GM06990 (cell line): ENCODE measurements around the gene GSS.

Source experiments
- DNase-seq: peaks from one replicate; pipeline ENCODE4 v3.0.0-alpha.2; 2011; ENCODE audit not compliant: insufficient read length; ENCODE audit errors: extremely low read depth
- H3K27me3 ChIP-seq: replicated peaks from 2 replicates; pipeline ENCODE4 v1.6.0; 2011; ENCODE audit warnings: low read length; ENCODE audit not compliant: control insufficient read depth, insufficient read depth
- H3K36me3 ChIP-seq: 2 replicates; pipeline ENCODE4 v1.5.1; 2011; ENCODE audit warnings: low read length; ENCODE audit not compliant: control insufficient read depth, insufficient read depth
- H3K4me3 ChIP-seq: replicated peaks from 2 replicates; pipeline ENCODE4 v1.5.1; 2011; ENCODE audit warnings: low read depth, mild to moderate bottlenecking, control low read depth, low read length
- CTCF ChIP-seq: IDR thresholded peaks from 2 replicates; pipeline ENCODE4 v1.5.1; 2011; ENCODE audit warnings: low read length, control low read depth, mild to moderate bottlenecking, inconsistent platforms; ENCODE audit not compliant: insufficient read depth, poor library complexity, severe bottlenecking

GSS gene

GRCh38 chr20:34977365-34978091, 21.9 kb upstream of the GSS start:
- no peak overlapping the region for H3K4me3 ChIP-seq
- no peaks in the 10 kb centered on the region for H3K27me3 ChIP-seq
- no peaks in the 10 kb centered on the region for H3K36me3 ChIP-seq
- no peak for DNase-seq
- no peak for TF ChIP-seq CTCF

- no peaks in the 10 kb centered on the region for H3K36me3 ChIP-seq
- H3K4me3 ChIP-seq: no peak overlapping the region
- no peaks in the 10 kb centered on the region for H3K27me3 ChIP-seq
- no peak for DNase-seq
- no peak for TF ChIP-seq CTCF
Observed at GRCh38 chr20:34976286-34976685, 20.7 kb upstream of the GSS start.

- TF ChIP-seq CTCF: no peak
- Histone ChIP-seq H3K4me3 (no peak overlapping the region), H3K27me3 (no peaks in the 10 kb centered on the region), H3K36me3 (no peaks in the 10 kb centered on the region)
- no peak for DNase-seq
Observed at GRCh38 chr20:34974246-34974645, 18.6 kb upstream of the GSS start.

DNA sequence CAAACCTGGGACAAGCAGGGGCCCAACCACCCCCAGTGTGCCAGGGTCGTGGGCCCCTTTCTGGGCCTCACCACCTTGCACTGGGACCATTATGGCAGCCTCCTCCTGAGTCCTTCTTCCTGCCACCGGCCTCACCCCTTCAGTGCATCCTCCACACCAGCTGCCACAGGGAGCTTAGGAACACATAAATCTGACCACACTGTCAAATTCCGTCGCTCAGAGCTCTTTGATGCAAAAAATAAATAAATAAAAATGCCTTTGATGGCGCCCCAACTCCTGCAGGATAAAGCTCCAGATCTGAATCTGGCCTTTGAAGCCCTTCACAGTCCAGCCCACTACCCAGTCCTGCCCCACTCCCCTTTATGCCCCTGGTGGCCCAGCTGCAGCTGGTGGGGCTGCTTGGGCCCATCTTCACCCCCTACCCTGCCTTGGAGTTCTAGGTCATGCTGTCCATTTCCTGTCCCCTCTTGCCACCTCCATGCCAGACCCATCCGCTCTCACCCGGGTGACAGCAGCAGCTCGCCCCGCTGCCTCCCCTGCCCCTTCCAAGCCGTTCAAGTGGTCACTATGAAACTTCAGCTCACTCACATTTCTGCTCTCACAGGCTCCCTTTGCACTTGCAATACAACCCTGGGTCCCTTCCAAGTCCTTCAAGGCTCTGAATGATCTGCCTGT, 16.1 kb upstream of the GSS start:
- no peak for DNase-seq
- TF ChIP-seq CTCF: no peak
- Histone ChIP-seq H3K36me3 (no peaks in the 10 kb centered on the region), H3K4me3 (no peak overlapping the region), H3K27me3 (no peaks in the 10 kb centered on the region)

DNA sequence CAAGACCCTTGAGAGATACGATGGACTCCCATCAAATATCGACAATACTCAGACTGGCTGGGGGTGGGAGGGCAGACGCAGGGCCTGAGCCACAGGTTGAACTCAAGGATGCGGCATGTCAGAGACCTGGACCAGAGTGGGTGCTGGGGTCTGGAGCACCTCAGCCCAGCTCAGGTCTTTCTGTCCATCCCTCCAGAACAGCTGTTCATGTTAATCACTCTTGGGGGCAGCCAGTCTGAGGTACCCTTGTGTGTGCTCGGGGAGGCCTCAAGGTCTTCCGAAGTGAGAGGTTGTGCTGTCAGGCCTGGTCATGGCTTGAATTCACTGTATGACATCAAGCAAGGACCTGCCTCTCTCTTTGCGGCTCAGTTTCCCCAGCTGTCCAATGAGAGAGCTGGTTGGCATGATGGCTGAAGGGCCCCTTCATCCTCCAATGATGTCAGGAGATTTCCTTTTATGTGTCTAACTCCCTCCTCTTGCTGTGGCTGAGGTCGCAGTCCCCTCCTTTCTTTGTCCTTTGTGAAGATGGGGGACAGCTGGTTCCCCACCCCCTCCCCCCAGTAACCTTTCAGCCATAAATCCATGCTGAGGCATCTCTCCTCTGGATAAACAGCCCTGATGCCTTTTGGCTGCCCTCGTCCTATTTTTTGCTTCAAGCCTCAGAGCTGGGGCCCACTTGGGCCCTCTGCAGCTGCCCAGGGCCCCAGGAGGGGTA, 15.4 kb upstream of the GSS start:
- H3K27me3 ChIP-seq: no peaks in the 10 kb centered on the region

More for the DNA sequence above, 15.4 kb upstream of the GSS start:
- Histone ChIP-seq H3K4me3 (no peak overlapping the region), H3K36me3 (no peaks in the 10 kb centered on the region)
- no peak for TF ChIP-seq CTCF
- no peak for DNase-seq
